Type B pancreatic cell (in vitro differentiated cells): ENCODE results near the gene BDH1. TPM values are rescaled to one million over a fixed set of nuclear protein-coding genes. Genes with fewer than 3 reads are reported as not detected.

Experiments used
- DNase-seq: peaks from one replicate; pipeline ENCODE4 v3.0.0; 2021; ENCODE audit warnings: mixed read lengths; ENCODE audit not compliant: unreplicated experiment; ENCODE audit errors: extremely low spot score
- H3K27ac Mint-ChIP-seq: 2 replicates; pipeline ENCODE4 v1.8.0; 2021; ENCODE audit warnings: mild to moderate bottlenecking, mixed read lengths
- H3K27me3 Mint-ChIP-seq: 2 replicates; pipeline ENCODE4 v1.8.0; 2021; ENCODE audit warnings: mixed read lengths
- H3K36me3 Mint-ChIP-seq: 2 replicates; pipeline ENCODE4 v1.8.0; 2021; ENCODE audit warnings: mixed read lengths
- H3K4me1 Mint-ChIP-seq: one replicate; pipeline ENCODE4 v1.8.0; 2021; ENCODE audit warnings: mixed read lengths; ENCODE audit not compliant: unreplicated experiment
- H3K4me3 Mint-ChIP-seq: 2 replicates; pipeline ENCODE4 v1.8.0; 2021; ENCODE audit warnings: mild to moderate bottlenecking, mixed read lengths
- H3K9me3 Mint-ChIP-seq: 2 replicates; pipeline ENCODE4 v1.8.0; 2021; ENCODE audit warnings: mixed read lengths
- CTCF ChIP-seq: fragments of 200-600 bp; sonication (generic); conservative IDR thresholded peaks from 2 replicates; pipeline ENCODE4 v1.5.0; 2021; ENCODE audit warnings: antibody characterized with exemption, mild to moderate bottlenecking
- total RNA-seq: library from RNA; stranded (reverse); gene quantifications from 2 replicates; pipeline ENCODE4 v1.2.1, GENCODE V29; 2021; ENCODE audit warnings: low replicate concordance

Gene BDH1
- total RNA-seq, 1 donor from 2014 or later, result 32.0 TPM

DNA sequence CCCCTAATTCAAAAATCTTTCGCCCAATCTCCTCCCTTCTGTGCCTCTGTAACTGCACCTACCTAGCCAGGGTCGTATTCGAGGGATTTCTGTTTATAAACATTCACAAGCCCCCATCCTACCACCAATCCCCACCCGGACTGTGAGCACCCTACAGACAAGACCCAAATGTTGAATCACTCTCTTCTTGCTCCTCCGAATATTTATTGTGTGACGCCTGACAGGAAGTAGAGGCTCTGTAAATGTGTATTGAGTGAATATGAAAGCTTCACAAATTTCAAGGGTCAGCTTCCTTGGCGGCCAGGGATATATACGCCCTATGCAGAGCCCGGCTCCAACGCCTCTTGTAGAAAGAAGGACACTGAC lies 1.6 kb downstream of the BDH1 start:
- H3K4me3 Mint-ChIP-seq, result peak overlapping the region; percentile 90
- no peak for TF ChIP-seq CTCF
- H3K27ac Mint-ChIP-seq, result peak overlapping the region; percentile 91
- peaks cover 4% of the 10 kb centered on the region for H3K4me1 Mint-ChIP-seq
- H3K36me3 Mint-ChIP-seq, result peaks cover 4% of the 10 kb centered on the region
- no peaks in the 10 kb centered on the region for H3K9me3 Mint-ChIP-seq
- DNase-seq, result no peak
- H3K27me3 Mint-ChIP-seq, result peaks cover 6% of the 10 kb centered on the region

DNA sequence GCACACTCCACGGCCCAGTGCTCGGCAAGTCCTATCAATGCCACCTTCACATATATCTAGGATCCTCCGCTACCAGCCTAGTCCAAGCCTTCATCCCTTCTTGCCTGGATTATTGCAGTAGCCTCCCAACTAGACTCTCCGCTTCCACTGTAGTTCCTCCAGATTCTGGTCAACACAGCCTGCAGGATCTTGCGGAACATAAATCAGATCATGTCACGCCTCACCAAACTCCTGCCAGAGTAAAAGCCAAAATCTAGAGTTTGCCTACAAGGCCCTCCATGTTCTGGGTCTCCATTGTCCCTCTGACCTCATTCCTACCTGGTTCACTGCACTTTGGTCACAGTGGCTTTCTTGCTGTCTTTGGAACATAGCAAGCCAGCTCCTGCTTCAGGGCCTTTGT lies 3.6 kb downstream of the BDH1 start:
- no peak overlapping the region for H3K4me3 Mint-ChIP-seq
- H3K27ac Mint-ChIP-seq, result no peak overlapping the region
- no peaks in the 10 kb centered on the region for H3K9me3 Mint-ChIP-seq
- TF ChIP-seq CTCF, result no peak
- H3K4me1 Mint-ChIP-seq, result peaks cover 11% of the 10 kb centered on the region
- no peak for DNase-seq
- peaks cover 4% of the 10 kb centered on the region for H3K36me3 Mint-ChIP-seq
- peaks cover 3% of the 10 kb centered on the region for H3K27me3 Mint-ChIP-seq

GRCh38 chr3:197550489-197550888 lies 5.3 kb downstream of the BDH1 start:
- Mint-ChIP-seq H3K9me3 (no peaks in the 10 kb centered on the region), H3K27me3 (no peaks in the 10 kb centered on the region), H3K27ac (no peak overlapping the region), H3K36me3 (peaks cover 4% of the 10 kb centered on the region), H3K4me1 (peaks cover 15% of the 10 kb centered on the region), H3K4me3 (no peak overlapping the region)
- no peak for TF ChIP-seq CTCF
- DNase-seq, result no peak

- Mint-ChIP-seq H3K27me3 (no peaks in the 10 kb centered on the region), H3K36me3 (peaks cover 4% of the 10 kb centered on the region), H3K4me3 (no peak overlapping the region), H3K27ac (no peak overlapping the region), H3K9me3 (no peaks in the 10 kb centered on the region), H3K4me1 (peaks cover 15% of the 10 kb centered on the region)
- TF ChIP-seq CTCF, result no peak
- DNase-seq, result no peak
These were observed 6.4 kb downstream of the BDH1 start for GRCh38 chr3:197549261-197549885.

DNA sequence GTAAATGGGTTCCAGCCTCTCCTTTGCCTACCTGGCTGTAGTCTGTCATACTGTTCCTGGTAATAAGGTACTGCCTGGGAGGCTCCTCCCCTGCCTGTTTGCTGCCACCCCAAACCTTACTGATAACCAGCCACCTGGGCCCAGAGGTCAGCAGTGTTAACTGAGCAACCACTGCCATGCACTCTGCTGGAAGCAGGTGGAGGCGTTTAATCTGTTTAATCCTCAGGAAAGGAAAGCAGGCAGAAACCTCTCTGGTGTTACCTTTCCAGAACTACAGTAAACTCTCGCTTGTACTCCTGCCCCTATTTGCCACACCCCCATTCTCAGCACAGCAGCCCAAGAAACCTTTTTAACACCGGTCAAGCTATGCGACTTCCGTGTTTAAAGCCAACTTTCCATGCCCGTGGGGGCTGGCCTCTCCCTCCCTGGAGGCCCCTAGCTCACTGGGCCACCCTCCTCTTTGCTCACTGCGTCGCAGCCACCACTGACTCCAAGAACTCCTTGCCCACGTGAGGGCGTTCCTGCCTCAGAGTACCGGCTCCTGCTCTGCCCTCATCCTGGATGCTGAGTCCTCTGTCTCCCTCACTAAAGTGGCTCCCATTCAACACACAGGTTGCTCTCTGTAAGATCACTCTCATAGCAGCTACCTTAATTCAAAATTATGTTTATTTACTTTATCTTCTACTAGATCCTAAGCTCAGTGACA lies 8.3 kb downstream of the BDH1 start:
- peaks cover 4% of the 10 kb centered on the region for H3K36me3 Mint-ChIP-seq
- no peaks in the 10 kb centered on the region for H3K27me3 Mint-ChIP-seq
- no peaks in the 10 kb centered on the region for H3K9me3 Mint-ChIP-seq
- H3K4me3 Mint-ChIP-seq, result peak overlapping the region; percentile 59
- peaks cover 11% of the 10 kb centered on the region for H3K4me1 Mint-ChIP-seq
- no peak for DNase-seq
- peak overlapping the region; percentile 82 for H3K27ac Mint-ChIP-seq
- TF ChIP-seq CTCF, result no peak
